HepG2 (cell line): Measurements from ENCODE around the gene RPTOR.

Source experiments
- BRF2 ChIP-seq: sonication (generic); formaldehyde crosslinking; IDR thresholded peaks from 2 replicates; pipeline ENCODE4 v1.8.1; 2022; ENCODE audit warnings: mild to moderate bottlenecking, missing genetic modification reagents
- CEBPZ ChIP-seq: IDR thresholded peaks from 2 replicates; pipeline ENCODE4 v1.6.1; 2012; ENCODE audit warnings: low read length, improper control_type of control experiment
- DMTF1 ChIP-seq: sonication (generic); formaldehyde crosslinking; IDR thresholded peaks from 2 replicates; pipeline ENCODE4 v1.4.0; 2020; ENCODE audit warnings: mild to moderate bottlenecking, missing genetic modification reagents
- MYC ChIP-seq: sonication (generic); formaldehyde crosslinking; IDR thresholded peaks from 2 replicates; pipeline ENCODE4 v1.9.0; 2021; ENCODE audit warnings: missing genetic modification reagents, borderline replicate concordance
- SMYD3 ChIP-seq: sonication (generic); formaldehyde crosslinking; IDR thresholded peaks from 2 replicates; pipeline ENCODE4 v1.8.1; 2023; ENCODE audit warnings: mild to moderate bottlenecking, missing genetic modification reagents
- ZBTB7A ChIP-seq: sonication (generic); formaldehyde crosslinking; IDR thresholded peaks from 2 replicates; pipeline ENCODE4 v1.8.0; 2022; ENCODE audit warnings: mild to moderate bottlenecking, missing genetic modification reagents
- ZNF503 ChIP-seq: sonication (generic); formaldehyde crosslinking; IDR thresholded peaks from 2 replicates; pipeline ENCODE4 v1.4.0; 2020; ENCODE audit warnings: missing genetic modification reagents
- TF ChIP-seq, protein P1 (sequence below): sonication (generic); formaldehyde crosslinking; IDR thresholded peaks from 2 replicates; pipeline ENCODE4 v1.5.0; 2020; ENCODE audit warnings: mild to moderate bottlenecking, missing genetic modification reagents, moderate library complexity

- TF ChIP-seq DMTF1 (CRISPR knock-in tag) (no peak), SMYD3 (CRISPR knock-in tag) (no peak), CEBPZ (no peak), BRF2 (CRISPR knock-in tag) (no peak), ZBTB7A (CRISPR knock-in tag) (no peak), ZNF503 (CRISPR knock-in tag) (no peak), MYC (no peak)
- TF ChIP-seq, protein P1, sequence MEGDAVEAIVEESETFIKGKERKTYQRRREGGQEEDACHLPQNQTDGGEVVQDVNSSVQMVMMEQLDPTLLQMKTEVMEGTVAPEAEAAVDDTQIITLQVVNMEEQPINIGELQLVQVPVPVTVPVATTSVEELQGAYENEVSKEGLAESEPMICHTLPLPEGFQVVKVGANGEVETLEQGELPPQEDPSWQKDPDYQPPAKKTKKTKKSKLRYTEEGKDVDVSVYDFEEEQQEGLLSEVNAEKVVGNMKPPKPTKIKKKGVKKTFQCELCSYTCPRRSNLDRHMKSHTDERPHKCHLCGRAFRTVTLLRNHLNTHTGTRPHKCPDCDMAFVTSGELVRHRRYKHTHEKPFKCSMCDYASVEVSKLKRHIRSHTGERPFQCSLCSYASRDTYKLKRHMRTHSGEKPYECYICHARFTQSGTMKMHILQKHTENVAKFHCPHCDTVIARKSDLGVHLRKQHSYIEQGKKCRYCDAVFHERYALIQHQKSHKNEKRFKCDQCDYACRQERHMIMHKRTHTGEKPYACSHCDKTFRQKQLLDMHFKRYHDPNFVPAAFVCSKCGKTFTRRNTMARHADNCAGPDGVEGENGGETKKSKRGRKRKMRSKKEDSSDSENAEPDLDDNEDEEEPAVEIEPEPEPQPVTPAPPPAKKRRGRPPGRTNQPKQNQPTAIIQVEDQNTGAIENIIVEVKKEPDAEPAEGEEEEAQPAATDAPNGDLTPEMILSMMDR (CRISPR knock-in tag): no peak
These were observed 29.1 kb downstream of the RPTOR start for GRCh38 chr17:80573701-80574100.
